ENCODE data around the gene SSRP1.

The SSRP1 gene

GRCh38 chr11:57324154-57324885 lies 11.4 kb downstream of the SSRP1 start:
- TF ChIP-seq EZH2phosphoT487 (IDR thresholded peaks at IDR 0.05; ENCODE audit: low read length) (no peak), EZH2 (optimal IDR thresholded peaks at IDR 0.05; ENCODE audit: low read depth, low read length) (no peak)
- TF ChIP-seq, protein P1, sequence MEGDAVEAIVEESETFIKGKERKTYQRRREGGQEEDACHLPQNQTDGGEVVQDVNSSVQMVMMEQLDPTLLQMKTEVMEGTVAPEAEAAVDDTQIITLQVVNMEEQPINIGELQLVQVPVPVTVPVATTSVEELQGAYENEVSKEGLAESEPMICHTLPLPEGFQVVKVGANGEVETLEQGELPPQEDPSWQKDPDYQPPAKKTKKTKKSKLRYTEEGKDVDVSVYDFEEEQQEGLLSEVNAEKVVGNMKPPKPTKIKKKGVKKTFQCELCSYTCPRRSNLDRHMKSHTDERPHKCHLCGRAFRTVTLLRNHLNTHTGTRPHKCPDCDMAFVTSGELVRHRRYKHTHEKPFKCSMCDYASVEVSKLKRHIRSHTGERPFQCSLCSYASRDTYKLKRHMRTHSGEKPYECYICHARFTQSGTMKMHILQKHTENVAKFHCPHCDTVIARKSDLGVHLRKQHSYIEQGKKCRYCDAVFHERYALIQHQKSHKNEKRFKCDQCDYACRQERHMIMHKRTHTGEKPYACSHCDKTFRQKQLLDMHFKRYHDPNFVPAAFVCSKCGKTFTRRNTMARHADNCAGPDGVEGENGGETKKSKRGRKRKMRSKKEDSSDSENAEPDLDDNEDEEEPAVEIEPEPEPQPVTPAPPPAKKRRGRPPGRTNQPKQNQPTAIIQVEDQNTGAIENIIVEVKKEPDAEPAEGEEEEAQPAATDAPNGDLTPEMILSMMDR (IDR thresholded peaks at IDR 0.05; ENCODE audit: low read length) = no peak
- peak overlapping the region; percentile 44 for H3K4me2 ChIP-seq (ENCODE audit: low read depth, low read length)
- no peak for DNase-seq
- H2AFZ ChIP-seq (ENCODE audit: low read length) = no peak overlapping the region
- no peaks in the 10 kb centered on the region for H4K20me1 ChIP-seq (ENCODE audit: insufficient read depth, low read length)
- peak overlapping the region; percentile 43; the same call in 1 of the 2 replicates for H3K4me3 ChIP-seq (ENCODE audit: low read length)
- no peaks in the 10 kb centered on the region for H3K79me2 ChIP-seq (ENCODE audit: low read length)
- no peaks in the 10 kb centered on the region for H3K9me2 ChIP-seq (replicated peaks; ENCODE audit: insufficient read depth, low read length)
- H3F3A ChIP-seq (ENCODE audit: insufficient read depth, low read length) = peaks cover 25% of the 10 kb centered on the region
- no peak overlapping the region for H3K27ac ChIP-seq (ENCODE audit: low read length)
- no peaks in the 10 kb centered on the region for H3K27me3 ChIP-seq (replicated peaks; ENCODE audit: insufficient read depth, low read length)
- peaks cover 30% of the 10 kb centered on the region for H3K4me1 ChIP-seq (ENCODE audit: low read length)
- H3K9ac ChIP-seq (ENCODE audit: low read length) = peak overlapping the region; percentile 28; the same call in 1 of the 2 replicates
- no peaks in the 10 kb centered on the region for H3K9me3 ChIP-seq (replicated peaks; ENCODE audit: insufficient read depth, low read length)
- no peaks in the 10 kb centered on the region; the same call in 1 of the 2 replicates for H3K36me3 ChIP-seq (replicated peaks; ENCODE audit: insufficient read depth, low read length)

GRCh38 chr11:57323855-57324153 lies 11.9 kb downstream of the SSRP1 start:
- no peaks in the 10 kb centered on the region for H3K9me3 ChIP-seq (replicated peaks; ENCODE audit: insufficient read depth, low read length)
- H3K4me2 ChIP-seq (ENCODE audit: low read depth, low read length) = peak overlapping the region; percentile 44; the same call in 1 of the 2 replicates
- peaks cover 30% of the 10 kb centered on the region for H3K4me1 ChIP-seq (ENCODE audit: low read length)
- no peaks in the 10 kb centered on the region; the same call in 1 of the 2 replicates for H3K36me3 ChIP-seq (replicated peaks; ENCODE audit: insufficient read depth, low read length)
- peak overlapping the region; percentile 35; the same call in 1 of the 2 replicates for H3K4me3 ChIP-seq (ENCODE audit: low read length)
- H3K9ac ChIP-seq (ENCODE audit: low read length) = no peak overlapping the region
- H2AFZ ChIP-seq (ENCODE audit: low read length) = no peak overlapping the region
- peaks cover 25% of the 10 kb centered on the region for H3F3A ChIP-seq (ENCODE audit: insufficient read depth, low read length)
- H3K9me2 ChIP-seq (replicated peaks; ENCODE audit: insufficient read depth, low read length) = no peaks in the 10 kb centered on the region
- no peak for DNase-seq
- TF ChIP-seq EZH2phosphoT487 (IDR thresholded peaks at IDR 0.05; ENCODE audit: low read length) (no peak), EZH2 (optimal IDR thresholded peaks at IDR 0.05; ENCODE audit: low read depth, low read length) (no peak)
- TF ChIP-seq, protein P1 (IDR thresholded peaks at IDR 0.05; ENCODE audit: low read length) = no peak
- H3K27ac ChIP-seq (ENCODE audit: low read length) = no peak overlapping the region
- no peaks in the 10 kb centered on the region for H4K20me1 ChIP-seq (ENCODE audit: insufficient read depth, low read length)
- no peaks in the 10 kb centered on the region for H3K27me3 ChIP-seq (replicated peaks; ENCODE audit: insufficient read depth, low read length)
- no peaks in the 10 kb centered on the region for H3K79me2 ChIP-seq (ENCODE audit: low read length)

GRCh38 chr11:57323167-57323854 lies 12.4 kb downstream of the SSRP1 start:
- Histone ChIP-seq H3K27ac (ENCODE audit: low read length) (no peak overlapping the region), H3K27me3 (replicated peaks; ENCODE audit: insufficient read depth, low read length) (no peaks in the 10 kb centered on the region), H3K4me1 (ENCODE audit: low read length) (peaks cover 27% of the 10 kb centered on the region), H3F3A (ENCODE audit: insufficient read depth, low read length) (peaks cover 25% of the 10 kb centered on the region), H4K20me1 (ENCODE audit: insufficient read depth, low read length) (no peaks in the 10 kb centered on the region), H3K9me3 (replicated peaks; ENCODE audit: insufficient read depth, low read length) (no peaks in the 10 kb centered on the region), H3K9ac (ENCODE audit: low read length) (no peak overlapping the region), H3K9me2 (replicated peaks; ENCODE audit: insufficient read depth, low read length) (no peaks in the 10 kb centered on the region), H3K4me2 (ENCODE audit: low read depth, low read length) (no peak overlapping the region), H2AFZ (ENCODE audit: low read length) (no peak overlapping the region), H3K36me3 (replicated peaks; ENCODE audit: insufficient read depth, low read length) (no peaks in the 10 kb centered on the region), H3K4me3 (ENCODE audit: low read length) (no peak overlapping the region), H3K79me2 (ENCODE audit: low read length) (no peaks in the 10 kb centered on the region)
- no peak for TF ChIP-seq EZH2 (optimal IDR thresholded peaks at IDR 0.05; ENCODE audit: low read depth, low read length)
- no peak for DNase-seq

Measured in MM.1S (cell line).